Chondrocyte (in vitro differentiated cells): ENCODE measurements around the gene CASP8. TPM values are rescaled to one million over a fixed set of nuclear protein-coding genes. Genes with fewer than 3 reads are reported as not detected.

Experiments
- DNase-seq: peaks from one replicate; pipeline ENCODE4 v3.0.0; 2021; ENCODE audit warnings: mixed read lengths, low spot score
- H3K27ac Mint-ChIP-seq: one replicate; pipeline ENCODE4 v1.8.0; 2021; ENCODE audit warnings: mild to moderate bottlenecking, moderate library complexity, mixed read lengths; ENCODE audit not compliant: unreplicated experiment
- H3K27me3 Mint-ChIP-seq: 2 replicates; pipeline ENCODE4 v1.8.0; 2021; ENCODE audit warnings: low read depth, mixed read lengths
- H3K36me3 Mint-ChIP-seq: 2 replicates; pipeline ENCODE4 v1.8.0; 2021; ENCODE audit warnings: low read depth, mixed read lengths
- H3K4me1 Mint-ChIP-seq: 2 replicates; pipeline ENCODE4 v1.8.0; 2021; ENCODE audit warnings: low read depth, mild to moderate bottlenecking, mixed read lengths
- H3K4me3 Mint-ChIP-seq: one replicate; pipeline ENCODE4 v1.8.0; 2021; ENCODE audit warnings: mild to moderate bottlenecking, moderate library complexity, mixed read lengths; ENCODE audit not compliant: unreplicated experiment
- H3K9me3 Mint-ChIP-seq: 2 replicates; pipeline ENCODE4 v1.8.0; 2021; ENCODE audit warnings: low read depth, mixed read lengths
- CTCF ChIP-seq: fragments of 200-600 bp; sonication (generic); IDR thresholded peaks from 2 replicates; pipeline ENCODE4 v1.5.0; 2021; ENCODE audit warnings: antibody characterized with exemption, mild to moderate bottlenecking, moderate library complexity
- total RNA-seq: library from RNA; stranded (reverse); gene quantifications from 3 replicates; pipeline ENCODE4 v1.2.1, GENCODE V29; 2021

The CASP8 gene
- total RNA-seq, 1 donor from 2014 or later: 4.0 TPM

GRCh38 chr2:201232467-201232815 lies 27.9 kb upstream of the CASP8 start:
- H3K36me3 Mint-ChIP-seq: no peaks in the 10 kb centered on the region
- TF ChIP-seq CTCF: peak; percentile 40
- no peak overlapping the region for H3K27ac Mint-ChIP-seq
- no peak overlapping the region for H3K4me3 Mint-ChIP-seq
- no peaks in the 10 kb centered on the region for H3K27me3 Mint-ChIP-seq
- no peak for DNase-seq
- no peaks in the 10 kb centered on the region for H3K9me3 Mint-ChIP-seq
- H3K4me1 Mint-ChIP-seq: peaks cover 25% of the 10 kb centered on the region

GRCh38 chr2:201233192-201233811 lies 27.0 kb upstream of the CASP8 start:
- H3K27me3 Mint-ChIP-seq: no peaks in the 10 kb centered on the region
- H3K36me3 Mint-ChIP-seq: no peaks in the 10 kb centered on the region
- no peak overlapping the region for H3K27ac Mint-ChIP-seq
- TF ChIP-seq CTCF: no peak
- H3K4me1 Mint-ChIP-seq: peaks cover 30% of the 10 kb centered on the region
- H3K9me3 Mint-ChIP-seq: no peaks in the 10 kb centered on the region
- no peak for DNase-seq
- no peak overlapping the region for H3K4me3 Mint-ChIP-seq

- TF ChIP-seq CTCF: no peak
- Mint-ChIP-seq H3K27ac (no peak overlapping the region), H3K36me3 (no peaks in the 10 kb centered on the region), H3K4me3 (no peak overlapping the region), H3K4me1 (peaks cover 30% of the 10 kb centered on the region), H3K27me3 (no peaks in the 10 kb centered on the region), H3K9me3 (no peaks in the 10 kb centered on the region)
- DNase-seq: no peak
Observed at GRCh38 chr2:201233812-201234662, 26.3 kb upstream of the CASP8 start.

- Mint-ChIP-seq H3K4me3 (no peak overlapping the region), H3K27me3 (no peaks in the 10 kb centered on the region), H3K36me3 (no peaks in the 10 kb centered on the region), H3K4me1 (peaks cover 30% of the 10 kb centered on the region), H3K27ac (no peak overlapping the region), H3K9me3 (no peaks in the 10 kb centered on the region)
- DNase-seq: no peak
- TF ChIP-seq CTCF: no peak
Observed at GRCh38 chr2:201234663-201235135, 25.6 kb upstream of the CASP8 start.

- H3K27me3 Mint-ChIP-seq: no peaks in the 10 kb centered on the region
- peaks cover 5% of the 10 kb centered on the region for H3K9me3 Mint-ChIP-seq
- H3K4me3 Mint-ChIP-seq: no peak overlapping the region
- no peak for DNase-seq
- peak overlapping the region; percentile 50 for H3K27ac Mint-ChIP-seq
- peak; percentile 92 for TF ChIP-seq CTCF
- peaks cover 30% of the 10 kb centered on the region for H3K4me1 Mint-ChIP-seq
- H3K36me3 Mint-ChIP-seq: no peaks in the 10 kb centered on the region
Observed at GRCh38 chr2:201235860-201236811, 24.2 kb upstream of the CASP8 start.
